ENCODE data around the gene PRIMPOL. TPM values are rescaled to one million over a fixed set of nuclear protein-coding genes. Genes with fewer than 3 reads are reported as not detected.

The PRIMPOL gene
- total and polyA plus RNA-seq, 3 experiments from 2014 or later = 13.8 to 20.2 (median 19.0) TPM

DNA sequence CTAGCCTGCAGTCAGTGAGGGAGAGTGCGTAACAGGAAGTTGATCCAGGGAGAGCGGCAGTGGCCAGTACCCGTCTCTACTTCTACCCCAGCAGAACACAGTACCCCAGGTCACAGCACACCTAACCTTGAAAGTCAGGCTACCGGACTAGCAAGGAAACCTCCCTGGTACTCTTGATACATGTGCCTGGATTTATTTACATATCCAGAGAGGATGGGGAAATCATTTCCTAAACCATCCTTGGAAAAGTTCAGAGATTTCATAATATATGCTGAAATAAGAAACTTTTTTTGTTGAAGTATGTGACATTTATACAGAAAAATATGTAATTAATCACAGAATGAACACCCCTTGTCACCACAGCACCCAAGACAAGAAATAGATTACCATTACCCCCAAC is 24.5 kb downstream of the PRIMPOL start:
- no peak overlapping the region for H3K27ac Mint-ChIP-seq
- no peaks in the 10 kb centered on the region for H3K27me3 ChIP-seq (ENCODE audit: insufficient read depth, low read length, poor library complexity, severe bottlenecking)
- peaks cover 11 to 14% (median 13%) of the 10 kb centered on the region in 3 donors for H3K4me1 Mint-ChIP-seq
- peaks cover 0 to 42% (median 18%) of the 10 kb centered on the region in 3 donors for H3K36me3 Mint-ChIP-seq
- DNase-seq = no peak
- no peaks in the 10 kb centered on the region for H3K36me3 ChIP-seq (ENCODE audit: insufficient read depth, low read length)
- CTCF ChIA-PET = no interaction called here
- POLR2A ChIA-PET = interaction anchor here (0.6 kb wide), 1 partner anchor 549 kb away, joined by 3 read pairs; no protein-coding TSS in a partner anchor
- no peaks in the 10 kb centered on the region for H3K9me3 Mint-ChIP-seq
- H3K4me1 ChIP-seq (ENCODE audit: insufficient read depth, low read length) = peaks cover 7% of the 10 kb centered on the region
- H3K27ac ChIP-seq (ENCODE audit: low read depth, low read length) = no peak overlapping the region
- no peaks in the 10 kb centered on the region for H3K9me3 ChIP-seq (ENCODE audit: low read length)
- H3K4me3 ChIP-seq (ENCODE audit: low read length) = no peak overlapping the region
- H3K27me3 Mint-ChIP-seq = no peaks in the 10 kb centered on the region
- no peak overlapping the region for H3K4me3 Mint-ChIP-seq

DNA sequence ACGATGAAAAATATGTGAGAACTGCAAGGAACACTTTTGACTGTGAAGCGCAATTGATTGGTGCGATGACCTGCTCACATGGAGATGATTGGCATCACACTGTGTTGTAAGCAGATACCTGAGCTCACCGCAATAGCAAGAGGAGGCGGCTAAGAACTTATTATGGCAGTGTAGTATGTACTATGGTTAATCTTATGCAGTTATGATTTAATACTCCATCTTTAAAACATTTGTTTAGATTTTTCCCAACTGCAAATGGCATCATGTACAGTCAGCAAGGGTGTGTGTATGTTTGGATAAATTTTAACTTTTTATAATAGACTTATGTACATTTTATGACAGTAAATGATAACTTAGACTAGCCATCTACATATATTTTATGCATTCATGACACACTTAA is 25.5 kb downstream of the PRIMPOL start:
- no peak for DNase-seq
- Mint-ChIP-seq H3K9me3 (no peaks in the 10 kb centered on the region), H3K4me1 (peaks cover 1 to 4% (median 3%) of the 10 kb centered on the region in 3 donors), H3K27me3 (no peaks in the 10 kb centered on the region), H3K4me3 (no peak overlapping the region), H3K27ac (no peak overlapping the region), H3K36me3 (peaks cover 0 to 38% (median 12%) of the 10 kb centered on the region in 3 donors)
- Histone ChIP-seq H3K36me3 (ENCODE audit: insufficient read depth, low read length) (no peaks in the 10 kb centered on the region), H3K27me3 (ENCODE audit: insufficient read depth, low read length, poor library complexity, severe bottlenecking) (no peaks in the 10 kb centered on the region), H3K27ac (ENCODE audit: low read depth, low read length) (no peak overlapping the region), H3K4me1 (ENCODE audit: insufficient read depth, low read length) (no peaks in the 10 kb centered on the region), H3K9me3 (ENCODE audit: low read length) (no peaks in the 10 kb centered on the region), H3K4me3 (ENCODE audit: low read length) (no peak overlapping the region)
- ChIA-PET POLR2A (no interaction called here), CTCF (no interaction called here)

DNA sequence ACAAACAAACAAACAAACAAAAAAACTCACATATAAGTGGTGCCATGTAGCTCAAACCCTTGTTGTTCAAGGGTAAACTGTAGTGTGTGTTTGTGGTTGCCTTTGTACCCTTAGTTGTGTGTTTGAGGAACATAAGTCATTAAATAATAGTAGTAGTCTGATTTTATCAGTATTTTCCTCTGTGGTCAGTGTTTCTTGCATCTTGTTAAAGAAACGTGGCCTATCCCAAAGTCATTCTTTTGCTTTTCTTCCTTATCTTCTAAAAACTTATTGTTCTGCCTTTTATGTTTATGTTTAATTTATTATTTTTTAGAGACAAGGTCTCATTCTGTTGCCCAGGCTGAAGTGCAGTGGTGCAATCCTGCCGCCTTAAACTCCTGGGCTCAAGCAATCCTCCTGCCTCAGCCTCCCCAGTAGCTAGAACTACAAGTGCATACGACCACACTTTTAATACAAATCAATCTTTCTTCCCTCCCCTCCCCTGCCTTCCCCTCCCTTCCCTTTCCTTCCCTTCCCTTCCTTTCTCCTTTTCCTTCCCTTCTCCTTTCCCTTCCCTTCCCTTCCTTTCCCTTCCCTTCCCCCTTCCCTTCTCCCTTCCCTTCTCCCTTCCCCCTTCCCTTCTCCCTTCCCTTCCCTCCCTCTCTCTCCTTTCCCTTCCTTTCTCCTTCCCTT is 26.4 kb downstream of the PRIMPOL start:
- DNase-seq = no peak
- Histone ChIP-seq H3K4me1 (ENCODE audit: insufficient read depth, low read length) (no peaks in the 10 kb centered on the region), H3K27ac (ENCODE audit: low read depth, low read length) (no peak overlapping the region), H3K9me3 (ENCODE audit: low read length) (no peaks in the 10 kb centered on the region), H3K36me3 (ENCODE audit: insufficient read depth, low read length) (no peaks in the 10 kb centered on the region), H3K4me3 (ENCODE audit: low read length) (no peak overlapping the region), H3K27me3 (ENCODE audit: insufficient read depth, low read length, poor library complexity, severe bottlenecking) (no peaks in the 10 kb centered on the region)
- H3K27me3 Mint-ChIP-seq = no peaks in the 10 kb centered on the region
- H3K36me3 Mint-ChIP-seq = peaks cover 0 to 36% (median 12%) of the 10 kb centered on the region in 3 donors
- CTCF ChIA-PET = no interaction called here
- H3K9me3 Mint-ChIP-seq = no peaks in the 10 kb centered on the region
- H3K4me3 Mint-ChIP-seq = no peak overlapping the region
- no peaks in the 10 kb centered on the region for H3K4me1 Mint-ChIP-seq
- peak overlapping the region in 2 of 8 donors; percentile 41 to 60 for H3K27ac Mint-ChIP-seq
- POLR2A ChIA-PET = no interaction called here

DNA sequence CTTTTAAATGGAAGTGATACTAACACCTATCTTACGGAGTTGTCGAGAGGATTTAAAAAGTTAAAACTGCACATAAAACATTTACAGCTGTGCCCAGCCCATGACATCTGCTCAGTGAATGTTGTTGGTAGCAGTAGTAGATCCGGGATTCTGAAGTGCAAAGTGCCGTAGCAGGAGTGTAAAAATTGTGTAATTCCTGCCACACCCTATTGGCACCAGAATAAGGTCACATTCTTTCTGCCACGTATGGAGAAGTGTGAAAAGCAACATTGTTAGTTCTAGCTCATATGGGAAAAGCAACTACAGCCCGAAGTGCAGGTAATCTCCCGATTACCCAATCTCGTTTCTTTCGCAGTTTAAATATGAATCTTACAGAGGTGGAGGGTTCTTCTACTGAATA is 31.2 kb downstream of the PRIMPOL start:
- Mint-ChIP-seq H3K9me3 (no peaks in the 10 kb centered on the region), H3K36me3 (peaks cover 0 to 20% (median 3%) of the 10 kb centered on the region in 3 donors), H3K4me3 (no peak overlapping the region), H3K4me1 (peaks cover 3 to 9% (median 6%) of the 10 kb centered on the region in 3 donors), H3K27ac (no peak overlapping the region), H3K27me3 (no peaks in the 10 kb centered on the region)
- no peaks in the 10 kb centered on the region for H3K27me3 ChIP-seq (ENCODE audit: insufficient read depth, low read length, poor library complexity, severe bottlenecking)
- H3K27ac ChIP-seq (ENCODE audit: low read depth, low read length) = no peak overlapping the region
- H3K36me3 ChIP-seq (ENCODE audit: insufficient read depth, low read length) = no peaks in the 10 kb centered on the region
- ChIA-PET POLR2A (no interaction called here), CTCF (no interaction called here)
- H3K4me3 ChIP-seq (ENCODE audit: low read length) = no peak overlapping the region
- no peaks in the 10 kb centered on the region for H3K9me3 ChIP-seq (ENCODE audit: low read length)
- no peaks in the 10 kb centered on the region for H3K4me1 ChIP-seq (ENCODE audit: insufficient read depth, low read length)
- no peak for DNase-seq

DNA sequence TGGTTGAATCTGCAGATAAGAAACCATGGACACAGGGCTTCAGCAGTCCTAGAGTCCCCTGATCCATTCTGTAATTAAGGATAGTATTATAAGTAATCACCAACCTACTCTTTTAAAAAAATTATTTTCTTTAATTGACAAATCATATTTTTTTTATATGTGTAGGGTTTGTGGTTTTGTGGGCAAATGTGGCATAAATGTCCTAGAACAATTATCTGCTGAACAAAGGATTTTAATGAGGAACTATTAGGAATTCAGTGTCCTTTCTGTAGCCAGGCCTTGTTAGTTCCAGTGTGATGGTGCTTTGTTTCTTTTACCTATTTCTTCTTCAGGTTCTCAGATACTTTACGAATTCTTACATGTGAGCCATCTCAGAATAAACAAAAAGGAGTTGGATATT is 32.4 kb downstream of the PRIMPOL start:
- Histone ChIP-seq H3K4me3 (ENCODE audit: low read length) (no peak overlapping the region), H3K27ac (ENCODE audit: low read depth, low read length) (no peak overlapping the region), H3K27me3 (ENCODE audit: insufficient read depth, low read length, poor library complexity, severe bottlenecking) (no peaks in the 10 kb centered on the region), H3K4me1 (ENCODE audit: insufficient read depth, low read length) (no peaks in the 10 kb centered on the region), H3K9me3 (ENCODE audit: low read length) (no peaks in the 10 kb centered on the region), H3K36me3 (ENCODE audit: insufficient read depth, low read length) (no peaks in the 10 kb centered on the region)
- peaks cover 0 to 28% (median 4%) of the 10 kb centered on the region in 3 donors for H3K36me3 Mint-ChIP-seq
- CTCF ChIA-PET = no interaction called here
- no peak overlapping the region for H3K4me3 Mint-ChIP-seq
- no peak for DNase-seq
- no peak overlapping the region for H3K27ac Mint-ChIP-seq
- POLR2A ChIA-PET = no interaction called here
- no peaks in the 10 kb centered on the region for H3K27me3 Mint-ChIP-seq
- H3K9me3 Mint-ChIP-seq = no peaks in the 10 kb centered on the region
- peaks cover 3 to 9% (median 6%) of the 10 kb centered on the region in 3 donors for H3K4me1 Mint-ChIP-seq

DNA sequence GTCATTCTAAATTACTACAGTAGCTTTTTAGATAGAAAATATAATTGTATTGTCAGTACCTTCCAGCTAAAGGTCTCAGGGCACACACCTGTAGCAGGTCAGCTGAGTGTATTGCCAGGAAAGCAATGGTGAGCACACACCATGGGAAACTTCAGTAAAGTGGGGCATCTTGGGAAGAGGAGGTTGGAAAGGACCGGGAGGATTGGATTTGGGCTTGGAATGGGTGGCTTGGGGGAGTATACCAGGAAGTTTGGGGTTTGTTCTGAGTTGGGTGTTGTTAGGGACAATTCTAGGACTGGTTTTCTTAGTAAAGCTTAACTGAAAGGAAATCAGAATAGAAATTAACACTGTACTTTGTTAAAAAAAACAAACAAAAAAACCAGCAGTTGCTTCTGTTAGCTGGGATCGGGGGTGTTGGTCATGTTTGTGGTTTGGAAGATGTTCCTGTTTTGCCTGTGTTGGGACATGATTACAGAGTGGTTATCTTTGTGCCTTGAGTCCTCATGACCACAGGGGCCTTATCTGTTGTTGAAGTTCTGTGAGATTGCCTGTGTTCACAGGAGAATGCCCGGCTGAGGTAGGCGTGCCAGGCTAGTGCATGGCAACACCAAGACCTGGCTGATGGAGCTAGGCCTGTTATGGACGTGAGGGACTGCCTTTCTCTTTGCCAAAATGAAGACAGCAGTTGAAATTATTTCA is 35.1 kb downstream of the PRIMPOL start:
- CTCF ChIA-PET = no interaction called here
- DNase-seq = no peak
- Histone ChIP-seq H3K9me3 (ENCODE audit: low read length) (no peaks in the 10 kb centered on the region), H3K27me3 (ENCODE audit: insufficient read depth, low read length, poor library complexity, severe bottlenecking) (no peaks in the 10 kb centered on the region), H3K36me3 (ENCODE audit: insufficient read depth, low read length) (no peaks in the 10 kb centered on the region), H3K27ac (ENCODE audit: low read depth, low read length) (peak overlapping the region; percentile 51), H3K4me3 (ENCODE audit: low read length) (no peak overlapping the region), H3K4me1 (ENCODE audit: insufficient read depth, low read length) (no peaks in the 10 kb centered on the region)
- Mint-ChIP-seq H3K36me3 (peaks cover 0 to 39% (median 7%) of the 10 kb centered on the region in 3 donors), H3K9me3 (no peaks in the 10 kb centered on the region), H3K4me3 (no peak overlapping the region), H3K27me3 (no peaks in the 10 kb centered on the region), H3K27ac (peak overlapping the region in 3 of 8 donors; percentile 0 to 30 (median 10)), H3K4me1 (peaks cover 3 to 9% (median 6%) of the 10 kb centered on the region in 3 donors)
- POLR2A ChIA-PET = no interaction called here

DNA sequence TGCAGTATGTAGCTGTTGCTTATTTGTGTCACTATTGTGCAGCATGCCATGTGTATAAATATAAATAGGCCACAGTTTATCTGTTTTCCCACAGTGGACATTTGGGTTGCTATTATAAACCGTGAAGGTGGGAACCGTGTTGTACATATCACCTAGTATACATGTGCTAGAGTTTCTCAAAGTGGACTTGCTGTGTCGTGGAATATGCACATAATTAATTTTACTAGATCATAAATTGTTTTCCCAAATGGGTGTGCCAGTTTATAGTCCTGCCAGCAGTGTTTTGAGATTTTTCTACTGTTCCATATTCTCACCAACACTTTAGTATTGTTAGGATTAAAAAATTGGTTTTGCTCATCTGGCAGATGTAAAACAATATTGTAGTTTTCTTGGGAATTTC is 38.5 kb downstream of the PRIMPOL start:
- Mint-ChIP-seq H3K4me1 (peaks cover 3 to 9% (median 6%) of the 10 kb centered on the region in 3 donors), H3K4me3 (no peak overlapping the region), H3K27me3 (no peaks in the 10 kb centered on the region), H3K27ac (no peak overlapping the region), H3K36me3 (peaks cover 10 to 47% (median 11%) of the 10 kb centered on the region in 3 donors), H3K9me3 (no peaks in the 10 kb centered on the region)
- H3K27ac ChIP-seq (ENCODE audit: low read depth, low read length) = no peak overlapping the region
- no peak for DNase-seq
- H3K27me3 ChIP-seq (ENCODE audit: insufficient read depth, low read length, poor library complexity, severe bottlenecking) = no peaks in the 10 kb centered on the region
- no peaks in the 10 kb centered on the region for H3K36me3 ChIP-seq (ENCODE audit: insufficient read depth, low read length)
- CTCF ChIA-PET = no interaction called here
- H3K9me3 ChIP-seq (ENCODE audit: low read length) = no peaks in the 10 kb centered on the region
- POLR2A ChIA-PET = no interaction called here
- H3K4me1 ChIP-seq (ENCODE audit: insufficient read depth, low read length) = no peaks in the 10 kb centered on the region
- no peak overlapping the region for H3K4me3 ChIP-seq (ENCODE audit: low read length)

DNA sequence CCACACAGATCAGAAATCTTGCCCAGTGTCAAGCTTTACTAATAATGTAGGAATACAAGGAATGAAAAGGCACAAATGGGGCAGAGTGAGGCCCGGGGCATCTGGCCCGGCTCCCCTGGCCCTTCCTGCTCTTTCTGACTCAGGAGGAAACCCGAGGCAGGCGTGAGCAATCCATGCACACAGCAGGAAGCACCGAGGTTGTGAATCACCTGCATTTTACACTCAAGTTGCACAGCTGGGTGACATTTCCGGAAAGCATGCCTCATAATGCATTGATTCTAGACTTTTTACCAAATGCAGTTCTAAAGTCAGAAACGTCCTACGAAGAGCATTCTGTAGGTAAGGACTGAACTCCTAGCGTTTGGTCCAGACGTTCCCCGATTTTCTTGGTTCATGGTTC is 38.9 kb downstream of the PRIMPOL start:
- H3K27ac Mint-ChIP-seq = no peak overlapping the region
- peaks cover 11 to 48% (median 12%) of the 10 kb centered on the region in 3 donors for H3K36me3 Mint-ChIP-seq
- Histone ChIP-seq H3K27me3 (ENCODE audit: insufficient read depth, low read length, poor library complexity, severe bottlenecking) (no peaks in the 10 kb centered on the region), H3K36me3 (ENCODE audit: insufficient read depth, low read length) (no peaks in the 10 kb centered on the region), H3K9me3 (ENCODE audit: low read length) (no peaks in the 10 kb centered on the region), H3K4me3 (ENCODE audit: low read length) (no peak overlapping the region), H3K27ac (ENCODE audit: low read depth, low read length) (no peak overlapping the region), H3K4me1 (ENCODE audit: insufficient read depth, low read length) (no peaks in the 10 kb centered on the region)
- no peaks in the 10 kb centered on the region for H3K9me3 Mint-ChIP-seq
- H3K4me3 Mint-ChIP-seq = no peak overlapping the region
- peaks cover 3 to 9% (median 6%) of the 10 kb centered on the region in 3 donors for H3K4me1 Mint-ChIP-seq
- no peaks in the 10 kb centered on the region for H3K27me3 Mint-ChIP-seq
- CTCF ChIA-PET = no interaction called here
- POLR2A ChIA-PET = no interaction called here
- DNase-seq = no peak

Data from CD8-positive, alpha-beta memory T cell (primary cell).